ENCODE measurements around the gene RTP1.
"Not testable (repeated sequence)": the region's sequence is repeated elsewhere in the genome, so short reads cannot be mapped to it uniquely, and the experiment has no call there.

The RTP1 gene

GRCh38 chr3:187197335-187197649, at the start of gene RTP1:
Gene RTP1 (plus strand): TSS chr3:187197486. CDS start chr3:187197516, 30 bp downstream.
- in situ Hi-C loops (cut with MboI; ENCODE audit: low sequenced_read_pairs): no loop called here
- Histone ChIP-seq H3K4me1 (no peaks in the 10 kb centered on the region), H3K36me3 (replicated peaks) (no peaks in the 10 kb centered on the region), H3K9me3 (no peaks in the 10 kb centered on the region; the same call in 1 of the 2 replicates), H3K4me3 (no peak within 1 kb of the TSS), H3K27me3 (ENCODE audit: low read depth) (peaks cover 3% of the 10 kb centered on the region; the same call in 1 of the 2 replicates)
- DNase-seq (ENCODE audit: low spot score in 2 of 2): peak in 1 of 2 experiments; percentile 51

GRCh38 chr3:187150186-187150585, 47.1 kb upstream of the RTP1 start:
- Histone ChIP-seq H3K4me1 (no peaks in the 10 kb centered on the region), H3K27me3 (ENCODE audit: low read depth) (0 out of 2 replicates have a peak, but pooled peaks cover 5% of the 10 kb centered on the region), H3K9me3 (peaks cover 5% of the 10 kb centered on the region; the same call in 1 of the 2 replicates), H3K36me3 (replicated peaks) (no peaks in the 10 kb centered on the region), H3K4me3 (no peak overlapping the region)
- in situ Hi-C loops (cut with MboI; ENCODE audit: low sequenced_read_pairs): no loop called here
- DNase-seq (ENCODE audit: low spot score in 2 of 2): no peak

- in situ Hi-C loops (cut with MboI; ENCODE audit: low sequenced_read_pairs): no loop called here
- Histone ChIP-seq H3K4me3 (no peak overlapping the region), H3K27me3 (ENCODE audit: low read depth) (0 out of 2 replicates have a peak, but pooled peaks cover 5% of the 10 kb centered on the region), H3K9me3 (peaks cover 5% of the 10 kb centered on the region; the same call in 1 of the 2 replicates), H3K36me3 (replicated peaks) (no peaks in the 10 kb centered on the region), H3K4me1 (no peaks in the 10 kb centered on the region)
- peak in 1 of 2 experiments; percentile 69 for DNase-seq (ENCODE audit: low spot score in 2 of 2)
These were observed 46.7 kb upstream of the RTP1 start for GRCh38 chr3:187150599-187150998.

- H3K36me3 ChIP-seq (replicated peaks): no peaks in the 10 kb centered on the region
- in situ Hi-C loops (cut with MboI; ENCODE audit: low sequenced_read_pairs): no loop called here
- H3K27me3 ChIP-seq (ENCODE audit: low read depth): peaks cover 3% of the 10 kb centered on the region; the same call in 1 of the 2 replicates
- no peaks in the 10 kb centered on the region for H3K4me1 ChIP-seq
- no peak overlapping the region for H3K4me3 ChIP-seq
- DNase-seq (ENCODE audit: low spot score in 2 of 2): no peak
- no peaks in the 10 kb centered on the region for H3K9me3 ChIP-seq
These were observed 35.7 kb upstream of the RTP1 start for GRCh38 chr3:187161556-187161955.

- Histone ChIP-seq H3K4me3 (no peak overlapping the region), H3K9me3 (no peaks in the 10 kb centered on the region), H3K27me3 (ENCODE audit: low read depth) (peaks cover 3% of the 10 kb centered on the region; the same call in 1 of the 2 replicates), H3K4me1 (no peaks in the 10 kb centered on the region), H3K36me3 (replicated peaks) (no peaks in the 10 kb centered on the region)
- DNase-seq (ENCODE audit: low spot score in 2 of 2): no peak
- in situ Hi-C loops (cut with MboI; ENCODE audit: low sequenced_read_pairs): no loop called here
These were observed 34.9 kb upstream of the RTP1 start for GRCh38 chr3:187162265-187162953.

- Histone ChIP-seq H3K9me3 (no peaks in the 10 kb centered on the region), H3K36me3 (replicated peaks) (no peaks in the 10 kb centered on the region), H3K4me1 (no peaks in the 10 kb centered on the region), H3K4me3 (no peak overlapping the region), H3K27me3 (ENCODE audit: low read depth) (peaks cover 3% of the 10 kb centered on the region; the same call in 1 of the 2 replicates)
- peak; percentile 67 for DNase-seq (ENCODE audit: low spot score in 2 of 2)
- in situ Hi-C loops (cut with MboI; ENCODE audit: low sequenced_read_pairs): no loop called here
These were observed 32.1 kb upstream of the RTP1 start for GRCh38 chr3:187165144-187165543.

- in situ Hi-C loops (cut with MboI; ENCODE audit: low sequenced_read_pairs): no loop called here
- Histone ChIP-seq H3K27me3 (ENCODE audit: low read depth) (peaks cover 3% of the 10 kb centered on the region; the same call in 1 of the 2 replicates), H3K9me3 (no peaks in the 10 kb centered on the region), H3K4me3 (no peak overlapping the region), H3K4me1 (no peaks in the 10 kb centered on the region), H3K36me3 (replicated peaks) (no peaks in the 10 kb centered on the region)
- no peak for DNase-seq (ENCODE audit: low spot score in 2 of 2)
These were observed 30.5 kb upstream of the RTP1 start for GRCh38 chr3:187166750-187167149.

- Histone ChIP-seq H3K4me1 (peaks cover 7% of the 10 kb centered on the region), H3K36me3 (replicated peaks) (no peaks in the 10 kb centered on the region), H3K4me3 (no peak overlapping the region), H3K9me3 (no peaks in the 10 kb centered on the region), H3K27me3 (ENCODE audit: low read depth) (peaks cover 3% of the 10 kb centered on the region; the same call in 1 of the 2 replicates)
- in situ Hi-C loops (cut with MboI; ENCODE audit: low sequenced_read_pairs): no loop called here
- DNase-seq (ENCODE audit: low spot score in 2 of 2): no peak
These were observed 29.5 kb upstream of the RTP1 start for GRCh38 chr3:187167777-187168176.

- H3K36me3 ChIP-seq (replicated peaks): no peaks in the 10 kb centered on the region
These were observed 27.9 kb upstream of the RTP1 start for GRCh38 chr3:187169231-187169960.

GRCh38 chr3:187170911-187171310, 26.4 kb upstream of the RTP1 start:
- peaks cover 28% of the 10 kb centered on the region for H3K4me1 ChIP-seq
- in situ Hi-C loops (cut with MboI; ENCODE audit: low sequenced_read_pairs); H3K36me3 ChIP-seq (replicated peaks); DNase-seq (ENCODE audit: low spot score in 2 of 2); H3K27me3 ChIP-seq (ENCODE audit: low read depth); H3K4me3 ChIP-seq; H3K9me3 ChIP-seq: not testable (repeated sequence)

More at GRCh38 chr3:187169231-187169960, 27.9 kb upstream of the RTP1 start:
- in situ Hi-C loops (cut with MboI; ENCODE audit: low sequenced_read_pairs): no loop called here
- H3K27me3 ChIP-seq (ENCODE audit: low read depth): no peaks in the 10 kb centered on the region
- no peak for DNase-seq (ENCODE audit: low spot score in 2 of 2)
- peaks cover 18% of the 10 kb centered on the region for H3K4me1 ChIP-seq
- H3K4me3 ChIP-seq: no peak overlapping the region
- H3K9me3 ChIP-seq: no peaks in the 10 kb centered on the region

- in situ Hi-C loops (cut with MboI; ENCODE audit: low sequenced_read_pairs): no loop called here
- no peak overlapping the region for H3K4me3 ChIP-seq
- no peak for DNase-seq (ENCODE audit: low spot score in 2 of 2)
- peaks cover 28% of the 10 kb centered on the region for H3K4me1 ChIP-seq
- H3K9me3 ChIP-seq: no peaks in the 10 kb centered on the region
- H3K36me3 ChIP-seq (replicated peaks): no peaks in the 10 kb centered on the region
- H3K27me3 ChIP-seq (ENCODE audit: low read depth): no peaks in the 10 kb centered on the region
These were observed 24.4 kb upstream of the RTP1 start for GRCh38 chr3:187172929-187173328.

- DNase-seq (ENCODE audit: low spot score in 2 of 2): peak; percentile 43 to 47
- Histone ChIP-seq H3K27me3 (ENCODE audit: low read depth) (no peaks in the 10 kb centered on the region), H3K4me3 (no peak overlapping the region), H3K9me3 (no peaks in the 10 kb centered on the region), H3K4me1 (peaks cover 34% of the 10 kb centered on the region), H3K36me3 (replicated peaks) (no peaks in the 10 kb centered on the region)
- in situ Hi-C loops (cut with MboI; ENCODE audit: low sequenced_read_pairs): no loop called here
These were observed 15.7 kb upstream of the RTP1 start for GRCh38 chr3:187181454-187182170.

- H3K4me3 ChIP-seq: no peak overlapping the region
- H3K9me3 ChIP-seq: no peaks in the 10 kb centered on the region
- no peaks in the 10 kb centered on the region for H3K27me3 ChIP-seq (ENCODE audit: low read depth)
- peaks cover 34% of the 10 kb centered on the region for H3K4me1 ChIP-seq
- in situ Hi-C loops (cut with MboI; ENCODE audit: low sequenced_read_pairs): no loop called here
- no peaks in the 10 kb centered on the region for H3K36me3 ChIP-seq (replicated peaks)
- DNase-seq (ENCODE audit: low spot score in 2 of 2): peak; percentile 93 to 99
These were observed 13.9 kb upstream of the RTP1 start for GRCh38 chr3:187183210-187183862.
